ENCODE measurements around the gene ZNF544. TPM values are rescaled to one million over a fixed set of nuclear protein-coding genes. Genes with fewer than 3 reads are reported as not detected.

ZNF544 gene
- total RNA-seq = 10 to 100 TPM; 92.2 to 93.9 TPM
- 45.8 TPM for polyA plus RNA-seq (ENCODE audit: insufficient read depth, low read depth, low replicate concordance)
- long read RNA-seq, donor 1, partial matches to known transcripts = 0 of 1 reads
- long read RNA-seq, donor 1, other reads (novel, unspliced or antisense) = 0 of 1 reads
- long read RNA-seq, donor 2 = 0 reads

DNA sequence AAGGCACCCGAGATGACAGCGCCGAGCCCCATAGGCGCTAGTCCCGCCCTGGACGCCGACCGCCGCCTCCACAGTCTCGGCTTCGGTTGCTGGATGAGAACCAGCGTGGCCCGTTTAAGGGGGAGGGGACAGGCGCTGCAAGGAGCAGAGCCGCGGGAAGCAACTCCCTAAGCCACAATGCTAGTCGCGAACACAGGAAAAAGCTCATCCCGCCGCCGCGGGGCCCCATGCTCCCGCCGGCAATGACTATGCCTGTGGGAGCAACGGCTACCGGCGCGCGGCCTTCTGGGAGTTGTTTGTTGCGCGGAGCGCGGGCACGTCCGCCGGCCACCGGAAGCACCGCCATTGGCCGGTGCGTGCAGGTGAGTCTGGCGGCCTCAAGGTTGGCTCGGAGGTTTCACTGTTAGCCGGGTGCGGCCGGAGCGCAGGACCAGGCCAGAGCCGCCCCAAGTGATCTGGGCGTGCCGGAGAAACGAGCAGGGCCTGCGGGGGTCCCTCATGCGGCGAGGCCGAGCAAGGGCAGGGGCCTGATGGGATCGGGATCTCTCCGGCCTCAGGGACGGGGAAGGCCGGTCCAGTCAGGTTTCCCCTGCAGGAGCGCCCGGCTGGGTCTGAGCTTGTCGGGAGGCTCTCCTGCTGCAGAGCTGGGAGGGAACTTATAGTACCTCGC, at the start of gene ZNF544:
TSS of gene ZNF544 (plus strand) at position 330 of the 670 bp plus-strand sequence. CDS start 15,110 bp downstream, outside the sequence.
- intact Hi-C loops (cut with DNase I; ENCODE audit: low total_unique reads) = no loop called here
- H3K36me3 ChIP-seq (ENCODE audit: low read depth, missing control alignments) = no peaks in the 10 kb centered on the region

GRCh38 chr19:58181902-58182576, 46.7 kb upstream of the ZNF544 start:
- H3K36me3 ChIP-seq (ENCODE audit: low read depth, missing control alignments) = no peaks in the 10 kb centered on the region

More for the DNA sequence above, at the start of gene ZNF544:
- Histone ChIP-seq H3K27me3 (no peaks in the 10 kb centered on the region), H3K27ac (peak within 1 kb of the TSS; percentile 60 to 75), H3K9me3 (no peaks in the 10 kb centered on the region), H3K4me1 (peaks cover 9% of the 10 kb centered on the region), H3K4me3 (peak within 1 kb of the TSS; percentile 64 to 81)
- TF ChIP-seq, protein P1, sequence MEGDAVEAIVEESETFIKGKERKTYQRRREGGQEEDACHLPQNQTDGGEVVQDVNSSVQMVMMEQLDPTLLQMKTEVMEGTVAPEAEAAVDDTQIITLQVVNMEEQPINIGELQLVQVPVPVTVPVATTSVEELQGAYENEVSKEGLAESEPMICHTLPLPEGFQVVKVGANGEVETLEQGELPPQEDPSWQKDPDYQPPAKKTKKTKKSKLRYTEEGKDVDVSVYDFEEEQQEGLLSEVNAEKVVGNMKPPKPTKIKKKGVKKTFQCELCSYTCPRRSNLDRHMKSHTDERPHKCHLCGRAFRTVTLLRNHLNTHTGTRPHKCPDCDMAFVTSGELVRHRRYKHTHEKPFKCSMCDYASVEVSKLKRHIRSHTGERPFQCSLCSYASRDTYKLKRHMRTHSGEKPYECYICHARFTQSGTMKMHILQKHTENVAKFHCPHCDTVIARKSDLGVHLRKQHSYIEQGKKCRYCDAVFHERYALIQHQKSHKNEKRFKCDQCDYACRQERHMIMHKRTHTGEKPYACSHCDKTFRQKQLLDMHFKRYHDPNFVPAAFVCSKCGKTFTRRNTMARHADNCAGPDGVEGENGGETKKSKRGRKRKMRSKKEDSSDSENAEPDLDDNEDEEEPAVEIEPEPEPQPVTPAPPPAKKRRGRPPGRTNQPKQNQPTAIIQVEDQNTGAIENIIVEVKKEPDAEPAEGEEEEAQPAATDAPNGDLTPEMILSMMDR (IDR thresholded peaks at IDR 0.05) = no peak
- TF ChIP-seq POLR2A (IDR thresholded peaks at IDR 0.05) = no peak
- peak; percentile 88 for DNase-seq
- 0% methylated on average over 13 to 51 of the region's 62 CpGs for WGBS, 2 donors

GRCh38 chr19:58182577-58182988, 46.1 kb upstream of the ZNF544 start:
- H3K4me3 ChIP-seq = peak overlapping the region; percentile 74 to 99
- no peaks in the 10 kb centered on the region for H3K27me3 ChIP-seq
- no peaks in the 10 kb centered on the region for H3K4me1 ChIP-seq
- no peak for DNase-seq
- WGBS, 2 donors = 1% methylated on average over 14 to 17 of the region's 17 CpGs
- peak overlapping the region; percentile 98 to 100 for H3K27ac ChIP-seq
- intact Hi-C loops (cut with DNase I; ENCODE audit: low total_unique reads) = no loop called here
- no peak for TF ChIP-seq POLR2A (IDR thresholded peaks at IDR 0.05)
- H3K36me3 ChIP-seq (ENCODE audit: low read depth, missing control alignments) = no peaks in the 10 kb centered on the region
- H3K9me3 ChIP-seq = no peaks in the 10 kb centered on the region

More at GRCh38 chr19:58181902-58182576, 46.7 kb upstream of the ZNF544 start:
- no peaks in the 10 kb centered on the region for H3K4me1 ChIP-seq
- H3K9me3 ChIP-seq = no peaks in the 10 kb centered on the region
- peak overlapping the region; percentile 74 to 99 for H3K4me3 ChIP-seq
- no peaks in the 10 kb centered on the region for H3K27me3 ChIP-seq
- intact Hi-C loops (cut with DNase I; ENCODE audit: low total_unique reads) = no loop called here
- DNase-seq = peak; percentile 86
- WGBS, 2 donors = 27 to 29% methylated on average over 4 of the region's 4 CpGs
- H3K27ac ChIP-seq = peak overlapping the region; percentile 98 to 100
- TF ChIP-seq, protein P1 (IDR thresholded peaks at IDR 0.05) = peak; percentile 54 to 69 (median 61)
- no peak for TF ChIP-seq POLR2A (IDR thresholded peaks at IDR 0.05)

GRCh38 chr19:58182989-58183816, 45.5 kb upstream of the ZNF544 start, which contains the start of gene ZNF274:
TSS of gene ZNF274 (plus strand) at chr19:58183061. CDS start at chr19:58183966, 905 bp downstream.
- Histone ChIP-seq H3K9me3 (no peaks in the 10 kb centered on the region), H3K27me3 (no peaks in the 10 kb centered on the region), H3K36me3 (ENCODE audit: low read depth, missing control alignments) (no peaks in the 10 kb centered on the region), H3K4me3 (peak within 1 kb of the TSS; percentile 74 to 99), H3K27ac (peak within 1 kb of the TSS; percentile 98 to 100), H3K4me1 (no peaks in the 10 kb centered on the region)
- WGBS, 2 donors = 0% methylated on average over 12 to 62 of the region's 80 CpGs
- intact Hi-C loops (cut with DNase I; ENCODE audit: low total_unique reads) = no loop called here
- no peak for TF ChIP-seq POLR2A (IDR thresholded peaks at IDR 0.05)
- TF ChIP-seq, protein P1 (IDR thresholded peaks at IDR 0.05) = no peak
- DNase-seq = peak; percentile 98
